Gastrocnemius medialis (tissue), 4 donors: ENCODE results near the gene PRKRIP1.

ENCODE experiments used
- POLR2A ChIP-seq, 2 donors: fragments of 450-650 bp; IDR thresholded peaks; one replicate each; pipeline ENCODE4 v1.6.1; 2017; ENCODE audit warnings: antibody characterized with exemption in 2 of 2, mild to moderate bottlenecking in 2 of 2, moderate library complexity in 2 of 2
- TF ChIP-seq, protein P1 (sequence below), 5 experiments: fragments of 450-650 bp in 3 of 5; fragments of 200-600 bp in 2 of 5; sonication (generic) in 2 of 5; IDR thresholded peaks in 4 of 5; conservative IDR thresholded peaks in 1 of 5; 1 replicate in 4 of 5; 2 replicates in 1 of 5; pipeline ENCODE4 v1.5.1; 2016 to 2019; ENCODE audit warnings: antibody characterized with exemption in 5 of 5, mild to moderate bottlenecking in 3 of 5, moderate library complexity in 3 of 5

GRCh38 chr7:102426268-102427018, 30.3 kb downstream of the PRKRIP1 start:
- no peak for TF ChIP-seq POLR2A (IDR thresholded peaks at IDR 0.05)
- TF ChIP-seq, protein P1, sequence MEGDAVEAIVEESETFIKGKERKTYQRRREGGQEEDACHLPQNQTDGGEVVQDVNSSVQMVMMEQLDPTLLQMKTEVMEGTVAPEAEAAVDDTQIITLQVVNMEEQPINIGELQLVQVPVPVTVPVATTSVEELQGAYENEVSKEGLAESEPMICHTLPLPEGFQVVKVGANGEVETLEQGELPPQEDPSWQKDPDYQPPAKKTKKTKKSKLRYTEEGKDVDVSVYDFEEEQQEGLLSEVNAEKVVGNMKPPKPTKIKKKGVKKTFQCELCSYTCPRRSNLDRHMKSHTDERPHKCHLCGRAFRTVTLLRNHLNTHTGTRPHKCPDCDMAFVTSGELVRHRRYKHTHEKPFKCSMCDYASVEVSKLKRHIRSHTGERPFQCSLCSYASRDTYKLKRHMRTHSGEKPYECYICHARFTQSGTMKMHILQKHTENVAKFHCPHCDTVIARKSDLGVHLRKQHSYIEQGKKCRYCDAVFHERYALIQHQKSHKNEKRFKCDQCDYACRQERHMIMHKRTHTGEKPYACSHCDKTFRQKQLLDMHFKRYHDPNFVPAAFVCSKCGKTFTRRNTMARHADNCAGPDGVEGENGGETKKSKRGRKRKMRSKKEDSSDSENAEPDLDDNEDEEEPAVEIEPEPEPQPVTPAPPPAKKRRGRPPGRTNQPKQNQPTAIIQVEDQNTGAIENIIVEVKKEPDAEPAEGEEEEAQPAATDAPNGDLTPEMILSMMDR (IDR thresholded peaks at IDR 0.05 in 4 of 5, conservative IDR thresholded peaks at IDR 0.05 in 1 of 5) = no peak
